Cardiac muscle cell (in vitro differentiated cells and primary cell): ENCODE results near the gene KMT2D. TPM values are rescaled to one million over a fixed set of nuclear protein-coding genes. Genes with fewer than 3 reads are reported as not detected.

Source experiments
- DNase-seq, 2 donors: peaks; one replicate each; pipeline versions ENCODE4 v3.0.0 to v3.0.0-alpha.2; 2010 to 2017; ENCODE audit warnings: low read depth in 1 of 2, low spot score in 1 of 2
- H3K27ac ChIP-seq: fragments of 200-600 bp; sonication (generic); 2 replicates; pipeline ENCODE4 v1.5.1; 2016
- H3K27me3 ChIP-seq: fragments of 200-600 bp; sonication (generic); 2 replicates; pipeline ENCODE4 v1.6.0; 2016; ENCODE audit warnings: control low read depth
- H3K36me3 ChIP-seq: fragments of 200-600 bp; sonication (generic); 2 replicates; pipeline ENCODE4 v1.5.1; 2016; ENCODE audit warnings: control low read depth
- H3K4me1 ChIP-seq: fragments of 200-600 bp; sonication (generic); 2 replicates; pipeline ENCODE4 v1.8.1; 2017; ENCODE audit warnings: low read depth, mild to moderate bottlenecking, mixed run types
- H3K4me3 ChIP-seq: fragments of 200-600 bp; sonication (generic); 2 replicates; pipeline ENCODE4 v1.5.1; 2016; ENCODE audit warnings: mild to moderate bottlenecking
- H3K9me3 ChIP-seq: fragments of 200-600 bp; sonication (generic); 2 replicates; pipeline ENCODE4 v1.5.1; 2017; ENCODE audit warnings: low read depth, mild to moderate bottlenecking, control low read depth
- CTCF ChIP-seq: IDR thresholded peaks from 2 replicates; pipeline ENCODE4 v1.5.1; 2012; ENCODE audit warnings: low read depth, mild to moderate bottlenecking, low read length
- polyA plus RNA-seq: library from polyadenylated mRNA; unstranded; fragments of >200 nt; fragmentation: Nextera tagmentation; extraction: Ambion mirVana; gene quantifications from 2 replicates; pipeline ENCODE4 v1.2.1, GENCODE V29; 2016
- total RNA-seq: library from RNA; depleted of rRNA; stranded (reverse); fragments of >200 nt; gene quantifications from 2 replicates; pipeline ENCODE4 v1.2.3, GENCODE V29; 2016

The KMT2D gene
- total and polyA plus RNA-seq, 2 experiments from 2014 or later = 31.0 to 41.3 TPM

GRCh38 chr12:49043241-49043640 is 17.4 kb downstream of the KMT2D start:
- DNase-seq = no peak
- peaks cover 74% of the 10 kb centered on the region for H3K36me3 ChIP-seq
- no peak overlapping the region for H3K27ac ChIP-seq
- no peak overlapping the region for H3K4me3 ChIP-seq
- TF ChIP-seq CTCF = no peak
- no peaks in the 10 kb centered on the region for H3K27me3 ChIP-seq
- no peaks in the 10 kb centered on the region for H3K9me3 ChIP-seq
- no peaks in the 10 kb centered on the region for H3K4me1 ChIP-seq

- Histone ChIP-seq H3K9me3 (no peaks in the 10 kb centered on the region), H3K27ac (no peak overlapping the region), H3K36me3 (peaks cover 70% of the 10 kb centered on the region), H3K4me1 (no peaks in the 10 kb centered on the region), H3K27me3 (no peaks in the 10 kb centered on the region), H3K4me3 (no peak overlapping the region)
- no peak for TF ChIP-seq CTCF
- no peak for DNase-seq
Observed at GRCh38 chr12:49041881-49042484, 18.6 kb downstream of the KMT2D start.

GRCh38 chr12:49041036-49041880 is 19.3 kb downstream of the KMT2D start:
- DNase-seq = no peak
- Histone ChIP-seq H3K27ac (no peak overlapping the region), H3K36me3 (peaks cover 66% of the 10 kb centered on the region), H3K4me1 (no peaks in the 10 kb centered on the region), H3K9me3 (no peaks in the 10 kb centered on the region), H3K27me3 (no peaks in the 10 kb centered on the region), H3K4me3 (no peak overlapping the region)
- TF ChIP-seq CTCF = no peak

GRCh38 chr12:49040364-49040855 is 20.2 kb downstream of the KMT2D start:
- TF ChIP-seq CTCF = no peak
- Histone ChIP-seq H3K36me3 (peaks cover 64% of the 10 kb centered on the region), H3K4me3 (no peak overlapping the region), H3K4me1 (no peaks in the 10 kb centered on the region), H3K27ac (no peak overlapping the region), H3K9me3 (no peaks in the 10 kb centered on the region), H3K27me3 (no peaks in the 10 kb centered on the region)
- DNase-seq = no peak

GRCh38 chr12:49039421-49040363 is 20.9 kb downstream of the KMT2D start:
- peaks cover 66% of the 10 kb centered on the region for H3K36me3 ChIP-seq
- no peaks in the 10 kb centered on the region for H3K9me3 ChIP-seq
- no peak for DNase-seq

More at GRCh38 chr12:49039421-49040363, 20.9 kb downstream of the KMT2D start:
- Histone ChIP-seq H3K27ac (no peak overlapping the region), H3K4me3 (no peak overlapping the region), H3K4me1 (no peaks in the 10 kb centered on the region), H3K27me3 (no peaks in the 10 kb centered on the region)
- TF ChIP-seq CTCF = no peak
